HG03103 (cell line): Measurements from ENCODE around the gene LRRC53.

ENCODE experiments used
- ATAC-seq: cut with Tn5 transposase; IDR thresholded peaks from one replicate; pipeline ENCODE4 v1.9.1; 2021; ENCODE audit warnings: low read depth; ENCODE audit not compliant: unreplicated experiment

LRRC53 gene

DNA sequence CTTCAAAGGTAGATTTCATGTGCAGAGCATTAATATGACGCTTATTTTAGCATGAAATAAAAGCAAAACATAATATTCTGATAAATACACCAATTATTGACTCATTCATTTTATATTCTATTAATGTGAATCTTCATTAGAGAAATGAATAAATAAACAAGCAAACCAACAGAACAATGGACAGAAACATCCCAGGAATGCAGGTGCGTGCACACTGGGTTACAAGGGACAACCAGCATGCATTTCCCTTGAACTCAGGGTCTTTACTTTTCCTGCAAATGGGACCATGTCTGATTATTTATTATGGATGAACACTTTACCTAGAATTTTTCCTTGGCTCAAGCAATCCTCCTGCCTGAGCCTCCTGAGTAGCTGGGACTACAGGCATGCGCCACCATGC is 13.5 kb downstream of the LRRC53 start:
- no peak for ATAC-seq

DNA sequence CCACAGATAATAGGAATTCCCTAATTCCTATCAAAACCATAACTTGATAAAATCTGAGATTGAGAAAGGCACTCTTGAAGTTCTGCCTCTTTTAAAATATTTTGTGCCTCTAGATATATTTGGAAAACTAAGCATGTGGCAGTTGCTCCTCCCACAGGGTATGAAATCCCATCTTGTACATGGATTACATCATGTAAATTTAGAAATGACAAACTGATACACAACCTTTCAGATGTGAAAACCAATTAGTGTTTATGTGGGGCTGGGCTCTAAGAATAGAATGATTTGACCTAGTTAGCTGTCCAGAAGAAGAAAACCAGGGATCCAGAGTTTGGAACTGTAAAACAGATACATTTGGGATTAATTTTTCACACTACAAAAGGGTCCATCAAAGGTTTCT is 15.7 kb downstream of the LRRC53 start:
- ATAC-seq, result no peak

DNA sequence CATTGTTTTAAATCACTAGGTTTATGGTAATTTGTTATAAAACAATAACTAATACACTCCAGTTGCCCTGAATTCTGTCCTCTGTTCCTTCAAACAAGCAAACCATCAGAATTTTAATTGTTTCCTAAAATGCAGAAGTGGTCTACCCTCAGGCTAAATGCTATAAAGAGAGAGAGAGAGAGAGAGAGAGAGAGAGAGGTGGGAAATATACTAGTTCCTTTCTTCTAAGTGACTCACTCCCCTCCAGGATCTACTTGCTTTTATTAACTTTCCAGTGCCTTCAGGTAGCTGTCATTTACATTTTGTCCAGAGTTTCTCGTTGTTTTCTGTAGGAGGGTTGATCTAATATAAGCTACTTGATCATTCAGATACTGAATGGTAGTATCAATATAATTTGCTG is 26.4 kb downstream of the LRRC53 start:
- ATAC-seq, result no peak

DNA sequence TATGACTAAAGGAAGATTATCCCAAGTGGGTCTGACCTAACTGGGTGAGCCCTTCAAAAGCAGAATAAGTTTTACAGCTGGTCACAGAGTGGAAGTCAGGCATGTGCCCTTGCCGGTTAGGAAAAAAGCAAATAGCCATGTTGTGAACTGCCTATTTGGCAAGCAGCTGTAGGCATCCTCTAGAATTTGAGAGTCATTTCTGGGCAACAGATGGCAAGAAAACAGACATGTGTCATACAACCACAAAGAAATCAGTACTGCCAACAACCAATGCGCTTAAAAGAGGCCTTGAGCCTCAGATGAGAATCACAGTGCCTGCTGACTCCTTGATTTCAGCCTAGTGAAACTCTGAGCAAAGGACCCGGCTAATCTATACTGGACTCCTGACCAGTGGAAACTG is 26.8 kb downstream of the LRRC53 start:
- no peak for ATAC-seq

DNA sequence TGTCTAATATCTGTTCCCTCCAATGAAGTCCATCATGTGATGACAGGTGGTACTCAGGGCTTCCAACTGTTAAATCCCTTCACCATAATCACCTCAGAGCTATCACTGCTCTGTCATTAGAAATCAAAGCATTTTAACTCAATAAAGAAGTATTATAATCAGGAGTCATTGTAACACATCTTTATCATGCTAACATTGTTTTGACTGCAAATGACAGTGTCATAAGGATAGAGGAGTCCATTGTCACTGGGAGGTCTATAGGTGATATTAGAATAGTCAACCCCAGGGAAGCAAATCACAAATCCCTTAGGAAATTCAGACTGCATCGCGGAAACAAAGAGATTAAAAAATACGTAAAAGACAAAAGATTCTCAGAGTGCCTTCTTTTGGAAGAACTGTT is 30.8 kb downstream of the LRRC53 start:
- no peak for ATAC-seq

DNA sequence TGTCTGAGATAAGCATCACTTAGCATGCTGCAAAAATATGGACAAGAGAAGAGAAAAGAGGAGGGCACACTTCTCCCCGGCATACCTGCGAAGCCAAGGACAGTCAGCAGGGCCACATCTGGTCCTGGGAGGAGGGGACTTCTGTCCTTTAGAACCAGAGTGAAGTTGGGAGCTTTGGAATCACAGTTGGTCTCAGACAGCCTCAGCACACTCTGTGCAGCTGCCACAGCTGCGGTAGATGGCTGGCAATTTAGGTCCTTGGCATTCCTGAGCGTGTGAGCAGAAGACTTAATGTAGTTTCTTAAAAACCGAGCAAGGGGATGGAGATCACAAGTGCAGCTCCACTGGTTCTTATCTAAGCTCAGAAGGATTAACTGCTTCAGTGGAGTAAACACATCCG is 32.3 kb downstream of the LRRC53 start:
- no peak for ATAC-seq

DNA sequence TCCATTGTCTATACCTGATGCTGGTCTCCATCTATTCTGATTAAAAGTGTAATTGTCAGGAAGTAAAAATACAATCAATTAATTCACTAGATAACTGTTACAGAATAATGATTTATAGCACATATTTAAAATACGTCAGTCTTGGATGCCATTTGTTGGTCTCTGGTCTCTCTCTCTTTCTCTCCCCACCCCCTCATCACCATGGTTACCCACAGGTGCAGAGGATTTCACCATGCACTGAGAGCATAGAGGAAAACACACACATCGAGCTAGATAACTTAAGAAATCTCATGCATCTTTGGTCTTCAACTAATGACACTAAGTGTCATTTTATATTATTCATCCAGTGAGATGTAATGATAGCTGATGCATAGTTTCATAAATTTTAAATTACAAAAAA is 33.4 kb downstream of the LRRC53 start:
- no peak for ATAC-seq

DNA sequence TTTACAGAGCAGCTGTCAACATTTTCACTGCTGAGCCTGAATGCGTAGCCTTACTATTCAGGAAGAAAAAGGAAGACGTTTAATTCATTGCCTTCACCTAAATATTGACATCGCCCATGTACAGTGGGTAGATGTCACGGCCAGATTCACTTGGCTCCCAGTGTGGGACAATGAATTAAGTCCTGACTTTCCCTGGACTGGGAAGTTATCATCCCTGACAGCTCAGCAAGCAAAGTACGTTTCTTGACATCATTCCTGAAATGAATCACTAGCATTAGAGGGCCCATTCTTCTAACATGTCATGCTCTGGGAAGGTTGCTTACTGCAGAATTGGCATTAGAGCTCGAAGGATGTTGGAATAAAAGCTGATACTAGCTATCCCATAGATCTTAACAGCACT is 37.8 kb downstream of the LRRC53 start:
- no peak for ATAC-seq

DNA sequence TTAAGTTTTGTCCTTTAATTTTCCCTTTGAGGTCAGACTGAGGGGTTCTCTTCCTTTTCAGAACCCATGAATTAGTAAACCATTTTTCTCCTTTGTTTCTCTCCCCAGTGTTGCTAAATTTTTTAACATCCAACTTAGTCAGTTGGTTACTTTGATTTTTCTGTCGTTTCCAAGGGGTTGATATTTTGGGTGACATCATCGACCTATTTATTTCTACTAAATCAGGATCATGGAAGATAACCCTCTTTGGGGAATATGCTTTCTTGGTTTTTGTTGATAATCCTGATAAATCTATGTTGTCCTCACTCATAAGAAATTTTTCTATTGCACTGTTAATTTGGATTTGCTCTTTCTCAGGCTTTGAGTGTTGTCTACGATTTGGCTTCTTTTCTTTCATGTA is 40.9 kb downstream of the LRRC53 start:
- no peak for ATAC-seq

DNA sequence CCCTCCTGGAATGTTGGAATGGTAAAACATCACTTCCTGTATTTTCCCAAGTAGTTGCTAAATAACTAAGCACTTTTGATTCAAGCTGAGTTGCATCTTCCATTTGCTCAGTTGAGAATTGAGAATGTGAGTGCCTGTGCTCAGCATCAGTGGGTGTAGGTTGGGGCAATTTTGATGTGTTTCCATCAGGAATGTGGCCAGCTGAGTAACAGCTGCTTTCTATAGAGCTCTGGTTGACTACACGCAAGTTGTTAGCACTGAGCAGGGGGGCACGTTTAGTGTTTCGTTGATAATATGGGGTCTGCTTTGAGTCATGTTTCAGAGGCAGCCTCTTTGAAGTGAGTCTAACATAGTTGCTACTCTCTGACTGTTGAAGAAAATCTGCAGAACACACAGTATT is 41.5 kb downstream of the LRRC53 start:
- ATAC-seq, result no peak

DNA sequence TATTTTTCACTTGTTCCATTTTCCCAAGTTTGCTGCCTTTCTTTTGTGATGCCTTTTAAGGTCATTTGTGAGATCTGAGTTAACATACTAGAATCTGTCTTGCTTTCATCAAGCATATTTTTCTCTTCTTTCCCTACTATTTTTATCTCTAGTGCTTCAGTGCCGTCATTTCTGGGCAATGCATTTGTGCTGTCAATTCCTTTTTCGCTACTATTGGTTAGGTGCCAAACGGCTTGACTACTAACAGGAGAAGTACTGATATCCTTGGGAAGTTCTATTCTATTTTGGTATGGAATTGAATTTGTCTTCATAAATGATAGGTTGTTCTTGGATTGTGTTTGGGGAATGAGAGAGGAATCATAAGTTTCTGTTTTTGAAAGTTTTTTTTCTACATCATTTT is 42.2 kb downstream of the LRRC53 start:
- ATAC-seq, result no peak

DNA sequence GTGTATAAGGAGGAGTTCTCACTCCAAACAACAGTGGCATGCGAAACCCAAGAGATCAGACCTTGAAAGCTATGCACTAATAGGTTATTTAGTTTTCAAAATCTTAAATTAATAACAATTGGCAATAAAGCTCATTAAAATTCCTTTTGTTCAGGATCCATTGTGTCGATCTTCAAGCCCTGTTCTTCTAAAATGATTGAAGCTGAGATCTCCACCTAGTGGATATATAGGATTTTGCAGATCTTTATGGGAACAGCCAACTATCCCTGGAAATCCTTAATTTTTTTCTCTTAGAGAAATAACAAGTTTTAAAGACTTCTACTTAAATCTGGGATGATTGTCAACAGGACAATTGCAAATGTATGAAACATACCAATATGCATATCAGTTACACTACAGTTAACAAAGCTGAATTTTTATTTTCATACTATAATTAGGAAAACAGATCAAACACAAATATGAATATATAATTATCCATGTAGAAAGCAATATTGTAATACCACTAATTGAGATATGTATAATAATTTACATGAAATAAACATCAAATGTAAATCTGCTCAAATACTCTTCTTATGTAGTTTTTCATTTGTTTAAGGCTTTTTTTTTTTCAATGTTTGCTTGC is 43.3 kb downstream of the LRRC53 start:
- ATAC-seq, result no peak

DNA sequence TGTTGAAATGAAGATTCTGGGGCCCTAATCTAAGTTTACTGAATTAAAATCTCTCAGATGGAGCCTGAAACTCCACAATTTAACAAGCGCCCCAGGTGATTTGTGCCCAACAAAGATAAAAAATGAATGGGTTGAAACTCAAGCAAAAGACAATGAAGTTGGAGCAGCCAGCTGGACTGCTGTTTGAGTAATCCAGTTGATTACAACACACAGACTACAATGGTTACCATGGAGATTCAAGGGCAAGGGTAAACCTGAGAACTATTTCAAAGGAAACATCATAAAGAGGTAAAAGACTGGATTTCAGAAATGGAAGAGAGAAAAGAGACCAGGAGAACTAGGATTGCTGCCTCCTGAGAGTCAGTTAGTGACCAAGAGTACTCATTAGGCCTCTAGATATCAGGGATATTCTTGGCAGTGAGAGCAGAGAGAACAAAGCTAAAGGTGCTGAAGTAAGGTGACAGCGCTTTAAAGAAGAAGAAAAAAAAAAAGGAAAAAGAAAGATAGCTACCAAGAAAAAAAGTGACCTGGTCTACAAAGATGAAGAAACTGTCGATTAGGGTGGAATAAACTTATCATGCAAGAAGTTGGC is 44.5 kb downstream of the LRRC53 start:
- ATAC-seq, result no peak

DNA sequence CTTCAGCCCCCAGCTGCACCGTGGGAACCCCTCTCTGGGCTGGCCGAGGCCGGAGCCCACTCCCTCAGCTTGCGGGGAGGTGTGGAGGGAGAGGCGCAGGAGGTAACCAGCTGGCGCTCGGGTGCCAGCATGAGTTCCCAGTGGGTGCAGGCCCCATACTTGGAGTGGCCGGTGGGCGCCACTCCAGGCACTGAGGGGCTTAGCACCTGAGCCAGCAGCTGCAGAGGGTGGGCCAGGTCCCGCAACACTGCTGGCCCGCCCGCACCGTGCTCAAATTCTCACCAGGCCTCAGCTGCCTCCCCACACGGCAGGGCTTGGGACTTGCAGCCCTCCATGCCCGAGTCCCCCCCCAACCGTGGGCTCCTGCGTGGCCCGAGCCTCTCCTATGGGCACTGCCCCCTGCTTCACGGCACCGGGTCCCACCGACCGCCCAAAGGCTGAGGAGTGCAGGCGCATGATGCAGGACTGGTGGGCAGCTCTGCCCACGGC is 47.2 kb downstream of the LRRC53 start:
- no peak for ATAC-seq

DNA sequence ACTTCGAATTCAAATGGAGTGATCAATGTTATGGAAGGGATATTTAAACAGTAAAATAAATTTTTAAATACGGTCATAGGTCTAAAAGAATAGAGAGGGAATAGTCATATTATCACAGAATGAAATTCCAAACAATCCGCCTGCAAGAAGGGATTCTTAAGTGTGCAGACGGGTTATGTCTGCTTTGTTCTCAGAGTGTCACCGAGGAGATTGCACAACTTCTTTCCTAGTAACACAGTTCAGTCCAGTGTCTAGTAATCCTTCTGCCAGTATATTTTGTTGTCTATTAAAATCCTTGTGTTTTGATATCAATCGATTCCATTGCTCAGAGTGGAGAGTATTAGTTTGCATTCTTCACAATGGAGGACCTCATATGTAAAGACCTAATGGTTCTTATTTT is 48.4 kb downstream of the LRRC53 start:
- no peak for ATAC-seq

DNA sequence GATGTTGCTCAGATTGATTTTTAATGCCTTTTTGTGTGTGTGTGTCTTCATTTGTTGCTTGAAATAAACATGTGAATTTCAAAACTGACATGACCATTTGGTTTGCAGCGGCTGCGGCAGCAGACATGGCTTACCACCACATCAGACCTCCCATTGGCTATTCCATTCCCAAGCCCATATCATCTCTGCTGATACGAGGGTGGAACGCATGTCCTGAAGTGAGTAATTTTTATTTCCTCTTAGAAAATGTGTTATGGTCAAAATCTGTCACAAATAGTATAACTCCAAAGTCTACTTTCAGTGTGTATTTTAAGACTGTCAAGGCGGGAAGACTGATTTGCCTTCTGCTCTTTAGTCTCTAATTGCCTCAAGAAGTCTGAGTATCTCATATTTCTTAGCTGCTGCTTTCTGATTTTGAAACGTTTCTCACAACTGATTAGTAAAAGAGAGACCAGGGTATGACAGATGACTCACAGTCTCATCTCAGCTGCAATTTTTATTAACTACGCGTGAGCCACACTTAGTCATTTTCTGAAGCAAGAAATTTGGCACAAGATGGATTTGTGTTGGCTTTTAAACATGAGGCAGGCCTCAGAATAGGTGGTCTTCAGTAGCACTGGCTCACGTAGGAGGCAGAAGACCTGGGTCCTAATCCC is 49.0 kb downstream of the LRRC53 start:
- peak; percentile 68 for ATAC-seq

DNA sequence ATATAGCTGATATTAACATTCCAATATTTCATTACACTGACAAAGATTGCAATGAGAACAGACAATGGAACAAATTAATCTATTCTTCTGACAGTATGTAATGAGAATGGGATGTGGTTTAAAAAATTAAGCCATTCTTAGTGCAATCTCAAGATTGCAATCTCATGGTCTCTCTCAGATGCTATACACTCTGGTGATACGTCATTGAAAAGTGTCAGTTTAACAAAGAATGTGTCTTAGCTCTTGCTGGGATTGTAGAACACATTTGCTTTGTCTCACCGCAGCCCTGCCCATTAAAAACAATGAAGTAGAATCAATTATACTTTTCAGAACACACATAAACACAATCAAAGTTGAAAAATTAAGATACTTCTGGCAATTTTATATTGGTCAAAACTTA is 55.2 kb downstream of the LRRC53 start:
- ATAC-seq, result no peak

DNA sequence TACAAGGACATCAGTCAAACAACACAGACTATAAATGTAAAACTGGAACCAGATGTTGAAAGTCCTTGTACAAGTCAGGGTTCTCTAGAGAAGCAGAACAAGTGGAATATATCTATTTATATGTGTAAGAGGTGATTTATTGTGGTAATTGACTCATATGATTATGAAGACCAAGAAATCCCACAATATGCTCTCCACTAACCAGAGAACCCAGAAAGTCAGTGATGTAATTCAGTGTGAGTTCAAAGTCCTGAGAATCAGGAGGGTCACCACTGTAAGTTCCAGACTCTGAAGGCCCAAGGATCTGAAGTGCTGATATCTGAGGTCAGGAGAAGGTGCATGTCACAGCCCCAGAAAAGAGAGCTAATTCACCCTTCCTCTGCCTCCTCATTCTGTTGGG is 57.0 kb downstream of the LRRC53 start:
- ATAC-seq, result no peak

DNA sequence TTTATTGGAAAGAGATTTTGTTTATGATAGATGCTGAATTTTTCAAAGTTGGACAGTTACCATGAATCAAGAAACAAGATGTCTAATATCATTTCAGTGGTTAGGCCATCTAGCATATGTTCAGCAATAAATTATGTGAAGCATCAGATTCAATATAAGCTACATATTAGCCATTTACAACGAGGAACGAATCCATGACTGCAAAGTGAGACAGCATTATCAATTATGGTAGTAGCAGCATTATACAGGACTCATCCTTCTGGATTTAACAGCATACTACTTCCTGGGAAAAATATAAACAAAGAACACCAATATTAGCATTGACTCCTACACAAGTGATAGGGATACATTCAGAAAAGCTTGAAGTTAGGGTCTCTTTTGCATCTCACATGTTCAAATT is 59.1 kb downstream of the LRRC53 start:
- no peak for ATAC-seq

DNA sequence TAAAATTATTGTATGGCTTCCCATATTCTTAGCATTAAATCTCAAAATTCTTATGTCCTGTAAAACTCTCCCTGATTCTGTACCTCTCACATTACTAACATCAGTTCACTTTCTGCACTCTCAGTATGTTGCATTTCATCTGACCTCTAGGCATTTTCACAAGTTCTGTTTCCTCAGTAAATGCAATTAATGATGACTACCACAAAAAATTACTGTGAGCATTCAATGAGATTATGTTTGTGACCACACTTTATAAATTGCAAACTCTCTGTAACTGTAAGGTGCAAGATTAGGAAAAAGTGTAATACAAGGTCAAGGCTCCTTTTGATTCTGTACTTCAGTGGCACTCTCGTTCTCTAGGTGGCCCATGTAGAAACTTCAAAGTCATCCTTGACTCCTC is 60.4 kb downstream of the LRRC53 start:
- no peak for ATAC-seq

DNA sequence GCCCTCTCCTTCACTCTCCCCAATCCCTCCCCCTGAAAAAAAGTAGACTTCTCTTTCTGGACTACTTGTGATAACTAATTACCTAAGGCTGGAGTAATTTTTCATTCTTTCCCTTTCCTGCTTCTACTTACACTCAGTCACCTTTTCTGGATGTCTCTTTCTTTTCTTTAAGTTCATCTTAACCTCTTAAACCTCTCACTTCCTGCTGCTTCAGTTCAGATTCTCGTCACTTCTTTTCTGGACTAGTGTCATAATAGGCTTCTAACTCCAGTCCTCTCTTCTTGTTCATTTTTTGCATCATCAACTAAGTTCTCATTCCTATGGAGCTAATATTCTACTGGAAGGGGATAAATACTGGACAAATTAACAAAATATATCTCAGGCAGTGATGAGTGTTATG is 75.4 kb downstream of the LRRC53 start:
- ATAC-seq, result no peak

DNA sequence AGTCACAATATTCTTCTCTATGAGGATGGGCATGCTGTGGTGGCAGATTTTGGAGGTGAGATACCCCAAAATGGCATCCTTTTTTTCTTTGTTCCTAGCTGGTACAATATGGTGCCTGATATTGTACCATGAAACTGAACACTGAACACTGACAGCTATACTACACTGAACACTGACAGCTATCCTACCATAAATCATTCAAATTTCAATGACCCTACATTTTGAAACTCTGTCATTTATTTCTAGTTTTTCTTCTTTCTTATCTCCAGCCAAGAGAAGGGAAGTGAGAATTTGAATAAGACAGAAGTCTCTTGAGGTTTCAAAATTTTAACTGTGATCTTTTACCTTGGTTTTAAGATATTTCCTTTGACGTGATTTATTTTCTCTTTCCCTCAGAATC is 76.3 kb downstream of the LRRC53 start:
- ATAC-seq, result no peak
